Measurements from ENCODE around the gene CXXC1.
"Not testable (repeated sequence)": the region's sequence is repeated elsewhere in the genome, so short reads cannot be mapped to it uniquely, and the experiment has no call there.

The CXXC1 gene

DNA sequence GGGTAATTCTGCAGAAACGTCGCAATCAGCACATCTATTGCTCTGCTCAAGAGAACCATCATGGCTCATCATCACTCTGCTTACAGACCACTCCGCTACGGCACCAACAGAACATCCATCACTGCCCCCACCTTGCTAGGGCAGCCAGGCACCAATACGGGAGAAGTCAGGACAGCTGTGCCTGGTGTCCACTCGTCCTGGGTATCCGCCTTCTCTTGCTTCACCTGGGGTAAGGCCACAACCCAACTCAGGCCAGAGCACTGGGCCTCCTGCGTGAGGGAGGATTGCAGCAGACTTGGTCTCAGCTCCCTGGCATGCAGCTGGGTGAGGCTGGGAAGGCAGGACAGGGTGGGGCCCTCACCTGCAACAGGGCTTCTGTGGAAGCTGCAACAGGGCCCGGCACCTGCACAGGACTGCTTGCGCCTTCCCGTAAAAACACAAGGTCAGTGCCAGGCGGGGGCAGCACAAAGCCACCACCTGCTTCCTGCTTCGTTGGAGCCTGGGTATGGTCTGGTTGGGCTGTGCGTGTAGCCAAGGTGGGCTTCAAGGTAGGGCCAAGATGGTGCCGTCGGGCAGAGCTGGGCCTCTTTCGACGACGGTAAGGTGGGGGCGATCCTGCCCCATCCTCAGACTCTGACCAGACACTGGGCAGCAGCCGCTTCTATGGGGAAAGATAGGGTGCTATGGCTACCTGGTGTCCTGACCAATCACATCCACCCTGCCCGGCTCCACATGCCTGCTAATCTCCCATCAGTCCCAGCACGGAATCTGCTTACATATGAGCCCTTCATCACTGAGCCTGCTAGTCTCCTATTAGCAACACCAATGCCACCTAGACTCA is 14.1 kb downstream of the CXXC1 start:
- FAIRE-seq = no peak

DNA sequence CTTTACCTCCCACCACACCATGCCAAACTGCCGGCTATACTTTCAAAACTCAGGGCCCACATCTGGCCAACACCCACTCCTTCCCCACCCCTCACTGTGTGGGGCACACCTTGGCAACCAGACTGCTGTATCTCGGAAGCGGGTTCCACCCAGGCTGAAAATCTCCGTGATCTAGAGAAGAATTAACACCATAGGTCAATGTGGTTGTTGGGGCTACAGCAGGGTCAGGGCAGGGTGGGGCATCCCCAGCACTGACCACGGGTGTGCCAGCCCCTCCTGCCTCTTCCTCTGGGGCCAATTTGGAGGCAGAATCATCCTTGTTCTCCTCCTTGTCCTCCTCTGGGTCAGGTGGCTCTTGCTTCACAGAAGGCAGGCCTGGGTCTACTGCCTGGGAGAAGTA is 14.9 kb downstream of the CXXC1 start:
- FAIRE-seq = no peak

DNA sequence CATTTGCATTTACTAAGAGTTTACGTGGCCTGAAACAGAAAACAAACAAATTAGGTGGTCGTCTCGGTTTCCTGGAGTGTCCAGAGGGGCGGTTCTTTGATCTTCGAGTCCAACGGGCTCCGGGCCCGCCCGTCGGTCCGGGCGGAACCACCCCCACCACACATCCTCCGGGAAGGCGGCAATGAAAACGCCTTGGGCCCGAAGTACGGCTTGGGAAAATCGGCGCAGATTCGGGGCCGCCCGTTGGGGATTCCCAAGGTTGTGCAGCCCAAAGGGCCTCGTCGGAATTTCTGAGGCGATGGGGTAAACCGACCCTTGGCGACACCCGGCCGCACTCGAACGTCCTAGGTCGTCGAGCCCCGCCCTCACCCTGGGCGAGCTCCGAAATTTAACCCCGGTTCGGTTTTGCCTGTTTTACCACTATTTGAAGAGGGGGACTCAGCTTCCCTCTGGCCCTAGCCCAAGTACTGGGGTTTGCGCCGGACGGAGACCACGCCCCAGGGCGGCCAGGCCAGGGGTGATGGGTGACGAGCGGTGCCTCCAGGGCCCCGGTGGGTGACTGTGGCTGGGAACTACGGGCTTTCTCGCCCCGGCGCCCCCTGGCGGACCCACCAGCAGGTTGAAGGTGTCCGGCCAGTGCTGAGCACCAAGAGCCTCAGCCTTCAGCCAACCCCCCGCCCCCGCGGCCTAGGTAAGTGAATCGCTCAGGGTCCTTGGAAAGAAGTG is 19.3 kb downstream of the CXXC1 start:
- no peak for FAIRE-seq

DNA sequence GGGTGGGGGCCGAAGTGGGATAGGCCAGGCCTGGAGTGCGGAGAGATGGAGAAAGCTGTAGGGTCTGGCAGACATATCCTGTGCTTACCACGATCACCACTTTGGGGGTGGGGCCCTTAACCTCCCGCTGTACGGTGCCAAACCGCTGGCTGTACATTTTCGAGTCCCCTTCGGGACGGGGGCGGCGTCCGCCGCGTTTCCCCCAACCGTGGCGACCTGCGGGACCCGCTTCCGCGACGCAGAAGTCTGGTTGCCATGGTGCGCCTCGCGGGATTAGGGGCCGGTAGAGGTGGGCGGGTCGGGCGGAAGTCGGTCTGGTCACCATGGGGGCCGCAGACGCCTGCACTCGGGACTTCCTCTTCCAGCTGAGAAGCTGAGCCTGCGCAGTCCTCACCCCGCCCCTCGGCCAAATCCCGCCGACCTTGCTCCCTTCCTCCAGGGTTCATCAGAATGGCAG is 21.2 kb downstream of the CXXC1 start, which contains the start of gene CFAP53:
Gene CFAP53 (minus strand): TSS at position 248 of the 457 bp plus-strand sequence. CDS start 91 bp downstream, at position 157.
- no peak for FAIRE-seq

DNA sequence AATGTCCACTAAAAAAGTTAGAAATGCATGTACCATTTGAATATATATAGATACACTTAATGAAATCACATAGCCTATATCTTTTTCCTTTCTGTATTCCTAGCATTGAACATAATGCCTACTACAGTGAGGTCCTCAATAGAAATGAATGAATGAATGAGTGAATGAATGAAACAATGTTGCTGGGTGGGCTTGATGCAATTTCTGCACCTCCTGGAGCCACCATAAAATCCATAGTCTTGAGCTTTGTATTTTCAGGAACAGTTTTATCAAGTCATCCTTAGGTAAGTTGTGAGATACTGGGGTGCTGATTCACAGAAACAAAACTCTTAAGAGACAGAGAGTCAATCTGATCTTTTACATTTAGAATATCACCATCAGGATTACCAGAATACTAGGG is 24.5 kb downstream of the CXXC1 start:
- no peak for FAIRE-seq

DNA sequence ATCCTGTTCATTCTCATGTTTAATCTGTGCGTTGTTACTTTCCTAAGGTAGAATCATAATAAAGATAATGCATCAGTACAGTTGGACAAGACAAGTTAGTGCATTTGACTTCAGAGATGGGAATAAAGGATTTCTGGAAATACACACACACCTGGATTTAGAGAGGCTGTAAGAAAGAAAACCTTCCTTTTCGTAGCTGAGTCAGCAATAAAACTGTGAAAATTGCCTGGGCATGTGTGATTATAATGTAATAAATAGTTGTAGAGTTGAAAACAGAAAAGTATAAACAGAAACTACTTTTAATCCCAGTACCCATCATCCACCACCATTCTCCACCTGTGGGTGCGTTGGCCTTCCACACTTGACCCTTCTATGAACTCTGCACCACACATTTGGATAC is 36.6 kb downstream of the CXXC1 start:
- no peak for FAIRE-seq

DNA sequence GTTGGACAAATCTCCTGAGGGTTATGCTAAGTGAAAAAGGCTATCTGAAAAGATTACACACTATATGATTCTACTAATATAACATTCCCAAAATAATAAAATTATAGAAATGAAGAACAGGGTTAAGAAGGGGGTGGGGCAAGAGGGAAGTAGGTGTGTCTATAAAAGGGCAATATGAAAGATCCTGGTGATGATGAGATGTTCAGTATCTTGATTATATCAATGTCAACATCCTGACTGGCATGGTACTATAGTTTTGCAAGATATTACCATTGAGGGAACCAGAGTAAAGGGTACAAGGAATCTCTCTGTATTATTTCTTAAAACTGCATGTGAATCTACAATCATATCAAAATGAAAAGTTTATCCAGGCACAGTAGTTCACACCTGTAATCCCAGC is 37.9 kb downstream of the CXXC1 start:
- no peak for FAIRE-seq

DNA sequence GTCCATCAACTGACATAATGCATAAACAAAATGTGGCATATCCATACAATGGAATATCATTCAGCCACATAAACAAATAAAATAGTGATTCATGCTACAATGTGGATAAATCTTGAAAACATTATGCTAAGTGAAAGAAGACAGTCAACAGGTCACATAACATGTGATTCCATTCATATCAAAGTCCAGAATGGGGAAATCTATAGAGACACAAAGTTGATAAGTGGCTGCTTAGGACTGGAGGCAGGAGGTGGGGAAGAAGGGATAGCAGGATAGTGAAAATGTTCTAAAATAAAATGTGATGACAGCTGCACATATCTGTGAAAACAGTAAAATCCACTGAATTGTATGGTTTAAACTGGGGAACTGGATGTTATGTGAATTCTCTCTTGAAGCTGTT is 39.9 kb downstream of the CXXC1 start:
- no peak for FAIRE-seq

DNA sequence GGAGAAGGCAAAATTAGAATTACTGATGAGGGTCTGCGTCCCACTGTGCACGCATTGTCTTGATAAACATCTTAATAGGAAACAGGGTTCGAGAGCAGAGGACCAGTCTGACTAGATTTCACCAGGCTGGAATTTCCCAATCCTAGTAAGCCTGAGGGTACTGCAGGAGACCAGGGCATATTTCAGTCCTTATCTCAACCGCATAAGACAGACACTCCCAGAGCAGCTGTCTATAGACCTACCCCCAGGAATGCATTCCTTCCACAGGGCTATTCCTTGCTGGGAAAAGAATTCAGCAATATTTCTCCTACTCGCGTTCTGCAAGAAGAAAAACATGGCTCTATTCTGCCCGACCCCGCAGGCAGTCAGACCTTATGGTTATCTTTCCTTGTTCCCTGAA is 45.7 kb downstream of the CXXC1 start:
- FAIRE-seq = not testable (repeated sequence)

DNA sequence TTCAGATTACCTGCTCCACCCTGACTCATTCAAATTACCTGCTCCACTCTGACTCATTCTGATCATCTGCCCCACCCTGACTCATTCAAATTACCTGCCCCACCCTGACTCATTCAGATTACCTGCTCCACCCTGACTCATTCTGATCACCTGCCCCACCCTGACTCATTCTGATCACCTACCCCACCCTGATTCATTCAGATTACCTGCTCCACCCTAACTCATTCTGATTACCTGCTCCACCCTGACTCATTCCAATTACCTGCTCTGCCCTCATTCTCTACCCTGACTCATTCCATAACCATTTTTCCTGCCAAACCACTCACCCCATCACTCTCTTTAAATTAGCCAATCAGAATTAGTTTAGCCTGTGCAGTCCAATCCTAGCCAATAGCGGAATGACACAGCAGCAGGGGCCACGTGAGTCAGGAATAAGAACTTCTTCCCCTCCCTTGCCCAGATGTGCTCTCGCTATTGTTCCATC is 47.4 kb downstream of the CXXC1 start:
- no peak for FAIRE-seq

DNA sequence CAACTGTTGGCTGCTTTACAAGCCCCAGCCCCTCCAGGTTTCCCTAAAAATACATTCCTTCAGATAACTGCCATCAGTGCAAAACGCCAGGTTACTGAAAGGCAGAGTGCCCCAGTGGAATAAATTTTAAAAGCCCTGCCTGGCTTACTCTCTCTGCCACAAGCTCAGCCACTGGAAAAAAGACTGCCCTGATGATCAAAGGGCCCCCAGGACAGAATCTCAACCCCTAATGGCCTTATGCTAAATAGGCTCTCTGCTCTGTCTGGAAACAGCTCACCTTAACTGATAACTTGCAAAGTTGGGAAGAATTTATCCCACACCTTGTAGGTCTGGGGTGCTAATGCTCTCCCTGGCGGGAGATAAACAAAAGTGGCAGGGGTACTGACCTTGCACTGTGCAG is 55.1 kb downstream of the CXXC1 start:
- FAIRE-seq = no peak

Data from TTC549 (cell line).